ENCODE results near the gene ABI3BP.

ABI3BP gene

GRCh38 chr3:100936931-100937330 is 56.3 kb downstream of the ABI3BP start:
- no peak for TF ChIP-seq CTCF (IDR thresholded peaks at IDR 0.05; ENCODE audit: low read depth, low read length, missing control alignments)
- DNase-seq (ENCODE audit: low read depth), result no peak
- in situ Hi-C loops (cut with HindIII; ENCODE audit: low sequenced_read_pairs), result no loop called here
- no peak overlapping the region for H3K4me3 ChIP-seq (ENCODE audit: low read depth, low read length)

GRCh38 chr3:100932491-100932890 is 60.7 kb downstream of the ABI3BP start:
- DNase-seq (ENCODE audit: low read depth), result no peak
- H3K4me3 ChIP-seq (ENCODE audit: low read depth, low read length), result no peak overlapping the region
- no peak for TF ChIP-seq CTCF (IDR thresholded peaks at IDR 0.05; ENCODE audit: low read depth, low read length, missing control alignments)
- in situ Hi-C loops (cut with HindIII; ENCODE audit: low sequenced_read_pairs), result no loop called here

GRCh38 chr3:100928638-100929428 is 64.4 kb downstream of the ABI3BP start:
- TF ChIP-seq CTCF (IDR thresholded peaks at IDR 0.05; ENCODE audit: low read depth, low read length, missing control alignments), result no peak
- H3K4me3 ChIP-seq (ENCODE audit: low read depth, low read length), result no peak overlapping the region
- DNase-seq (ENCODE audit: low read depth), result peak; percentile 28
- in situ Hi-C loops (cut with HindIII; ENCODE audit: low sequenced_read_pairs), result no loop called here

- H3K4me3 ChIP-seq (ENCODE audit: low read depth, low read length), result no peak overlapping the region
- DNase-seq (ENCODE audit: low read depth), result no peak
- no peak for TF ChIP-seq CTCF (IDR thresholded peaks at IDR 0.05; ENCODE audit: low read depth, low read length, missing control alignments)
- in situ Hi-C loops (cut with HindIII; ENCODE audit: low sequenced_read_pairs), result no loop called here
Observed at GRCh38 chr3:100927775-100928174, 65.4 kb downstream of the ABI3BP start.

- DNase-seq (ENCODE audit: low read depth), result no peak
- no peak for TF ChIP-seq CTCF (IDR thresholded peaks at IDR 0.05; ENCODE audit: low read depth, low read length, missing control alignments)
- no peak overlapping the region for H3K4me3 ChIP-seq (ENCODE audit: low read depth, low read length)
- in situ Hi-C loops (cut with HindIII; ENCODE audit: low sequenced_read_pairs), result no loop called here
Observed at GRCh38 chr3:100915706-100916495, 77.3 kb downstream of the ABI3BP start.

GRCh38 chr3:100913870-100914648 is 79.2 kb downstream of the ABI3BP start:
- TF ChIP-seq CTCF (IDR thresholded peaks at IDR 0.05; ENCODE audit: low read depth, low read length, missing control alignments), result no peak
- in situ Hi-C loops (cut with HindIII; ENCODE audit: low sequenced_read_pairs), result no loop called here
- no peak for DNase-seq (ENCODE audit: low read depth)
- no peak overlapping the region for H3K4me3 ChIP-seq (ENCODE audit: low read depth, low read length)

Measured in astrocyte of the cerebellum (primary cell).